BLaER1 treated with 17β-estradiol and CSF1 and Interleukin-3, amounts not matched to agents 10 nM and 100 nM (cell line): ENCODE results near the gene GSTT4.
"Not testable (repeated sequence)": the region's sequence is repeated elsewhere in the genome, so short reads cannot be mapped to it uniquely, and the experiment has no call there.

Source experiments
- H3K27ac ChIP-seq, 11 experiments: shearing (Covaris generic); formaldehyde crosslinking; 2 replicates each; pipeline ENCODE4 v1.8.1; 2022
- H3K27me3 ChIP-seq, 11 experiments: shearing (Covaris generic); formaldehyde crosslinking; 2 replicates each; pipeline ENCODE4 v1.8.1; 2022
- H3K36me3 ChIP-seq, 11 experiments: shearing (Covaris generic); formaldehyde crosslinking; 2 replicates each; pipeline ENCODE4 v1.8.1; 2022
- H3K4me1 ChIP-seq, 10 experiments: shearing (Covaris generic); formaldehyde crosslinking; 2 replicates each; pipeline ENCODE4 v1.8.1; 2022
- H3K4me2 ChIP-seq, 11 experiments: shearing (Covaris generic); formaldehyde crosslinking; 2 replicates each; pipeline ENCODE4 v1.8.1; 2022
- H3K4me3 ChIP-seq, 10 experiments: shearing (Covaris generic); formaldehyde crosslinking; 2 replicates each; pipeline ENCODE4 v1.8.1; 2022
- H3K9ac ChIP-seq, 11 experiments: shearing (Covaris generic); formaldehyde crosslinking; 2 replicates each; pipeline ENCODE4 v1.8.1; 2022
- H3K9me3 ChIP-seq, 11 experiments: shearing (Covaris generic); formaldehyde crosslinking; replicated peaks in 1 of 11; 2 replicates each; pipeline ENCODE4 v1.8.1; 2022
- H4K20me1 ChIP-seq, 11 experiments: shearing (Covaris generic); formaldehyde crosslinking; 2 replicates each; pipeline ENCODE4 v1.8.1; 2022
- Cebpa-rat ChIP-seq, 11 experiments: shearing (Covaris generic); IDR thresholded peaks; 2 replicates each; pipeline ENCODE4 v1.8.1; 2022

The GSTT4 gene

DNA sequence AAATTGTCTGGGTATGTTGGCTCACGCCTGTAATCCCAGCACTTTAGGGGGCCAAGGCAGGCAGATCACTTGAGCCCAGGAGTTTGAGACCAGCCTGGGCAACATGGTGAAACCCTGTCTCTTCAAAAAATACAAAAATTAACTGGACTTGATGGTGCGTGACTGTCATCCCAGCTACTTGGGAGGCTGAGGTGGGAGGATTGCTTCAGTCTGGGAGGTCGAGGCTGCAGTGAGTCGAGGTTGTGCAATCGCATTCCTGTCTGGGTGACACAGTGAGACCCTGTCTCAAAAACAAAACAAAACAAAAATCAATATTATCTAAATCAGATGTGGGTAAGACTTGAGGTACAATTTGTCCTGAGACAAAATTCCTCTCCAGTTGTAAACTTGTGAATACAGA, 38.2 kb upstream of the GSTT4 start:
- H4K20me1 ChIP-seq, H3K9me3 ChIP-seq, H3K4me3 ChIP-seq, H3K27me3 ChIP-seq: not testable (repeated sequence)
- peak in 2 of 11 experiments; percentile 17 to 66; a peak in 3 of 22 replicates for TF ChIP-seq Cebpa-rat (IDR thresholded peaks at IDR 0.05)
- Histone ChIP-seq H3K4me1 (peaks cover 0 to 35% (median 22%) of the 10 kb centered on the region in 10 experiments; a peak in 14 of 20 replicates), H3K4me2 (peak overlapping the region in 7 of 11 experiments; percentile 22 to 63 (median 56); a peak in 13 of 22 replicates), H3K36me3 (peaks cover 80 to 100% (median 94%) of the 10 kb centered on the region in 11 experiments), H3K27ac (peak overlapping the region in 9 of 11 experiments; percentile 8 to 57 (median 33); a peak in 14 of 22 replicates), H3K9ac (peak overlapping the region in 1 of 11 experiments; percentile 20; a peak in 3 of 22 replicates)

DNA sequence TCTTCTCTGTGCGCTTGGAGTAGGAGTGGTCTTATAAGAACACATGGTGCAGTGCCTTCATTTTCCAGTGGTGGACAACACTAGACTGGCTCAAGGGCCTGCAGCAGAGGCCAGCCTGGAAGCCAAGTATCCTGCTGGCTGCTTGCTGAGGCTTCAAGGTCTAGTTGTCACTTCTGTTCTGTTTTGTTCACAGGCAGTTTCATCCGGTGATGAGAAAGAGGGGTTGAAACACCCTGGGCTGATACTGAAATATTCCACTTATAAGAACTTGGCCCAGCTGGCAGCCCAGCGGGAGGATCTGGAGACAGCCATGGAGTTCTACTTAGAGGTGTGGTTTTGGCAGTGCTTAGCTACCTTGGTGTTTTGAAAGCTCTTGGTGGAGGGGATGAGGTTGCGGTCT, 35.7 kb upstream of the GSTT4 start:
- H3K4me1 ChIP-seq, result peaks cover 0 to 35% (median 22%) of the 10 kb centered on the region in 10 experiments; a peak in 14 of 20 replicates
- no peak overlapping the region for H3K27ac ChIP-seq
- peaks cover 80 to 100% (median 94%) of the 10 kb centered on the region in 11 experiments for H3K36me3 ChIP-seq
- H3K27me3 ChIP-seq, result no peaks in the 10 kb centered on the region
- no peaks in the 10 kb centered on the region for H3K9me3 ChIP-seq
- no peak overlapping the region for H3K4me2 ChIP-seq
- TF ChIP-seq Cebpa-rat (IDR thresholded peaks at IDR 0.05), result no peak
- no peak overlapping the region for H3K9ac ChIP-seq
- no peak overlapping the region for H3K4me3 ChIP-seq
- H4K20me1 ChIP-seq, result peaks cover 0 to 8% (median 0%) of the 10 kb centered on the region in 11 experiments; a peak in 1 of 22 replicates

DNA sequence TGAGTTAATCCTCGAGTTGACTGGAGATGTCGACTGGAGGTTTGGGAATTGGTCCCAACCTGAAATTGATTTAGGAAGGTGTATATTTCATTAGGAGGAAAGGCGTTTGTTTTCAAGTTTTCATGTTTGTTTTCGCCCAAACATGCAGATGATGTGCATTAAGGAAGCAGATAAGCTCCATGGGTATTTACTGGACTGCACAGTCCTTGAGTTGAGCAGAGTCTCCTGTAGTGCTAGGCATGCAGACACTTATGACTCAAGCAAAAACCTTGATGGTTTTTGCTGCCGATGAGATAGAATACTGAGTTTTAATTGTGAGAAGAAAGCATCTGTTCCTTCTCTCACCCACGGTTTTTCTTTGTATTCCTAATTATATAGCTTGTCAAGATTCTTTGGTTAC, 33.8 kb upstream of the GSTT4 start:
- no peaks in the 10 kb centered on the region for H3K27me3 ChIP-seq
- H3K36me3 ChIP-seq, result peaks cover 76 to 89% (median 82%) of the 10 kb centered on the region in 11 experiments
- no peak overlapping the region for H3K4me2 ChIP-seq
- H3K27ac ChIP-seq, result no peak overlapping the region
- H3K4me1 ChIP-seq, result peaks cover 0 to 31% (median 17%) of the 10 kb centered on the region in 10 experiments; a peak in 14 of 20 replicates
- peaks cover 7 to 22% (median 13%) of the 10 kb centered on the region in 11 experiments; a peak in 17 of 22 replicates for H4K20me1 ChIP-seq
- no peaks in the 10 kb centered on the region for H3K9me3 ChIP-seq
- TF ChIP-seq Cebpa-rat (IDR thresholded peaks at IDR 0.05), result no peak
- H3K9ac ChIP-seq, result no peak overlapping the region
- H3K4me3 ChIP-seq, result no peak overlapping the region

DNA sequence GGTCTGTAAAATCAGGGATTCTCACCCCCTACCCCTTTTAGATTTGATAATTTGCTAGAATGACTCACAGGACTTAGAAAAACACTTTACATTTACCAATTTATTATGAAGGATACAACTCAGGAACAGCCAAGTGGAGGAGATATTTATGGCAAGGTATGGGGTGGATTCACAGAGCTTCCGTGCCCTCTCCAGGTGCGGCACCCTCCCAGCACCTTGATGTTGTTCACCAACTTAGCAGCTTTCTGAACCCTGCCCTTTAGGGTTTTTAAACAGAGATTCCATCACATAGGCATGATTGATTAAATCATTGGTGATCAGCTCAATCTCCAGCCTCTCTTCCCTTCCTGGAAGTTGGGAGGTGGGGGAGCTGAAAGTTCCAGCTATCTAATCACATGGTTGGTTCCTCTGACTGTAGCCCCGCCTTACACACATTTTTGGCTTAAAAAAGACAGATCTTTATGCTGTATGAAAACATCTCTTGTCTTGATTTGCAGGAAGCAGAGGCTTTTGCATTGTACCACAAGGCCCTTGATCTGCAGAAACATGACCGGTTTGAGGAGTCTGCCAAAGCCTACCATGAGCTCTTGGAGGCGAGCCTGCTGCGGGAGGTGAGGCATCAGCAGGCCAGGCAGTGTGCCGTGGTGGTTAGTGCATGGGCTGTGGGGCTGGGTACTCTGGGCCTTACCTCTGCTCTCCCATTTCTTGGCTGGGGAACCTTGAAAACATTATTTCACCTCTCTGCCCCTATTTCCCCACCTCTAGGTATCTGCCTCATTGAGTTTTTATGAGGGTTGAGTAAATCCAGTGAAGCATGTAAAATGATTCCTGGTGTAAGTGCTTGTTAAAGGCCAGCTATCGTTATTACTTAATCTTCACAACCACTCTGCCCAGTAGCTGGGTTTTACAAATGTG, 32.9 kb upstream of the GSTT4 start:
- Histone ChIP-seq H3K4me3 (no peak overlapping the region), H3K9ac (no peak overlapping the region), H3K4me2 (no peak overlapping the region), H3K4me1 (peaks cover 0 to 28% (median 15%) of the 10 kb centered on the region in 10 experiments; a peak in 14 of 20 replicates), H3K9me3 (no peaks in the 10 kb centered on the region), H3K27ac (no peak overlapping the region), H3K27me3 (no peaks in the 10 kb centered on the region), H3K36me3 (peaks cover 70 to 80% (median 73%) of the 10 kb centered on the region in 11 experiments), H4K20me1 (peaks cover 16 to 31% (median 23%) of the 10 kb centered on the region in 11 experiments; a peak in 18 of 22 replicates)
- TF ChIP-seq Cebpa-rat (IDR thresholded peaks at IDR 0.05), result no peak

DNA sequence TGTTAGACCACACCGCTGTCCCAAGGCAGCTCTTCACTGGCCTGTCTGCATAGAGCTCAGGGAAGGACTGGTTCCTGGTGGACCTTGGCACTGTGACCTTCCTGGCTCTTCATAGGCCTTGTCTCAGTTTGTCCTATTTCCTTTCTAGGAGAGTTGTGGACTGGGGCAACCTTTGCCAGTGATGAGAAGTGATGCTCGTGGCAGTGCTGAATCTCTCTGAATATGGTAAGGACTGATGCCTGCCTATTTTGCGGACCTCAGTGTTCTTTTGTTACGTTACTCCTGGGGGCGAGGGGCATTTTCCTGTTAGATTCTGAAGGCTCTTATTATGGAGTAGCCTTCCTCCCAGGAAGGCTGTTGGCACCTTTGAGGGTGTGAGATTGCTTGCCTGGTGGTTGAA, 30.0 kb upstream of the GSTT4 start:
- H3K36me3 ChIP-seq, result peaks cover 44 to 65% (median 59%) of the 10 kb centered on the region in 11 experiments
- no peaks in the 10 kb centered on the region for H3K9me3 ChIP-seq
- H3K4me3 ChIP-seq, result no peak overlapping the region
- no peaks in the 10 kb centered on the region for H3K27me3 ChIP-seq
- no peak for TF ChIP-seq Cebpa-rat (IDR thresholded peaks at IDR 0.05)
- H3K27ac ChIP-seq, result no peak overlapping the region
- H3K4me1 ChIP-seq, result peaks cover 0 to 22% (median 8%) of the 10 kb centered on the region in 10 experiments; a peak in 8 of 20 replicates
- peaks cover 18 to 48% (median 33%) of the 10 kb centered on the region in 11 experiments; a peak in 18 of 22 replicates for H4K20me1 ChIP-seq
- no peak overlapping the region for H3K4me2 ChIP-seq
- no peak overlapping the region for H3K9ac ChIP-seq

DNA sequence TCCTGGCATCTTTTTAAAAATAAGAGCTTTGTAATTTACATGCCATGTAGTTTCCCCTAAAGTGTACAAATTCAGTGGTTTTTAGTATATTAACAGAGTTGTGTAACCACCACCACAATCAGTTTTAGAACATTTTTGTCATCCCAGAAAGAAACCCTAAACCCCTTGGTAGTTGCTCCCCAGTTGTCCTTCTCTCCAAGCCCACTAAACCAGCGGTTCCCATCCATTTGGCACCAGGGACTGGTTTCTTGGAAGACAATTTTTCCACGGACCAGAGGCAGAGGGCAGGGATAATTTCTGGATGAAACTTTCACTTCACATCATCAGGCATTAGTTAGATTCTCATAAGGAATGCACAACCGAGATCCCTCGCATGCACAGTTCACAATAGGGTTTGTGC, 28.5 kb upstream of the GSTT4 start:
- Histone ChIP-seq H3K4me2 (peak overlapping the region in 3 of 11 experiments; percentile 11 to 25 (median 18); a peak in 3 of 22 replicates), H3K4me3 (no peak overlapping the region), H3K9me3 (no peaks in the 10 kb centered on the region), H3K27ac (peak overlapping the region in 1 of 11 experiments; percentile 22; a peak in 1 of 22 replicates), H3K36me3 (peaks cover 28 to 54% (median 45%) of the 10 kb centered on the region in 11 experiments), H3K9ac (peak overlapping the region in 1 of 11 experiments; percentile 21; a peak in 1 of 22 replicates), H3K4me1 (peaks cover 0 to 22% (median 8%) of the 10 kb centered on the region in 10 experiments; a peak in 12 of 20 replicates), H4K20me1 (peaks cover 23 to 64% (median 47%) of the 10 kb centered on the region in 11 experiments; a peak in 18 of 22 replicates), H3K27me3 (no peaks in the 10 kb centered on the region)
- TF ChIP-seq Cebpa-rat (IDR thresholded peaks at IDR 0.05), result no peak

DNA sequence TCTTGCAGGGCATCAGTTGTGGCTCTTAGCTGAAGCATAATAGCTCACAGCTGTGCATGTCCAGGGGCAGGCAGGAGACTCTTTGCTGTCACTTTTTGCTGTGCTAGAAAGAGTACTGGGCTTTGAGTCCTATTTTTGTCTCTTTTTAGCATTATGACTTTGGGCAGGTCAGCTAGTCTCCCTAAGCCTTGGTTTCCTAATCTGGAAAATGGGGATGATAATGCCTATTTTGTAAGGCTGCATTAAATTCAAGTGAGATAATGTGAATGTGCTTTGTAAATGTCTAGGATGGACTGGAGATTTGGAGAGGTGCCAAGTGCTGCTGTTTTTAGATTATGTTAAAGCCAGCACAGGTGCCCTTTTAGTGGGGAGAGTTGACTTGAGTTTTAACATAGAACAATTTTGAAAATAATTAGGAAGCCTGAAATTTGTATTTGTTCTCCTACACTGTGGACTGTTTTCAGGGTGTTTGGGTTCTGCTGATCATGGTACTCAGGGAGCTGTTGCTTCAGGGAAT, 25.0 kb upstream of the GSTT4 start:
- Histone ChIP-seq H3K4me3 (no peak overlapping the region), H3K4me2 (no peak overlapping the region), H3K9me3 (no peaks in the 10 kb centered on the region), H3K4me1 (peaks cover 15 to 25% (median 17%) of the 10 kb centered on the region in 10 experiments; a peak in 18 of 20 replicates), H3K36me3 (peaks cover 7 to 40% (median 23%) of the 10 kb centered on the region in 11 experiments; a peak in 20 of 22 replicates), H4K20me1 (peaks cover 25 to 86% (median 50%) of the 10 kb centered on the region in 11 experiments; a peak in 18 of 22 replicates), H3K9ac (no peak overlapping the region), H3K27me3 (no peaks in the 10 kb centered on the region), H3K27ac (no peak overlapping the region)
- TF ChIP-seq Cebpa-rat (IDR thresholded peaks at IDR 0.05), result no peak

DNA sequence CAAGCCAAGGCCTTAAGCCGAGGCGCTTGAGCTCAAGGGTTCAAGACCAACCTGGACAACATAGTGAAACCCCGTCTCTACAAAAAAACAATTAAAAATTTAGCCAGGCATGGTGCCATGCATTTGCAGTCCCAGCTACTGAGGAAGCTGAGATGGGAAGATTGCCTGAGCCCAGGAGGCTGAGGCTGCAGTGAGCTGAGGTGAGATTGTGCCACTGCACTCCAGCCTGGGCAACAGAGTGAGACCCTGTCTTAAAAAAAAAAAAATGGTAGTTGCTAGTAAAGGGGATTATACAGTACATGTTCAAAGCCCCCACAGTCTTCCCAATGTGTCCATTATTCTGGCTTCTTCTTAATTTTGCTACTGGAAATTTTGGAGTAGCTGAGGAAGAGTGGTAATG, 24.1 kb upstream of the GSTT4 start:
- TF ChIP-seq Cebpa-rat (IDR thresholded peaks at IDR 0.05), result no peak
- no peaks in the 10 kb centered on the region for H3K27me3 ChIP-seq
- H3K27ac ChIP-seq, result no peak overlapping the region
- peaks cover 17 to 79% (median 41%) of the 10 kb centered on the region in 11 experiments; a peak in 17 of 22 replicates for H4K20me1 ChIP-seq
- H3K9ac ChIP-seq, result no peak overlapping the region
- H3K9me3 ChIP-seq, result peaks cover 0 to 3% (median 1%) of the 10 kb centered on the region in 11 experiments; a peak in 4 of 22 replicates
- no peak overlapping the region for H3K4me3 ChIP-seq
- H3K4me2 ChIP-seq, result no peak overlapping the region
- H3K36me3 ChIP-seq, result peaks cover 10 to 39% (median 23%) of the 10 kb centered on the region in 11 experiments; a peak in 20 of 22 replicates
- peaks cover 10 to 25% (median 16%) of the 10 kb centered on the region in 10 experiments; a peak in 18 of 20 replicates for H3K4me1 ChIP-seq
